ENCODE results near the gene HSFX4.
A peak's percentile ranks its signal among the peaks of the same experiment; 100 is the strongest.
"Not testable (repeated sequence)": the region's sequence is repeated elsewhere in the genome, so short reads cannot be mapped to it uniquely, and the experiment has no call there.

Gene HSFX4

GRCh38 chrX:149929400-149929799 lies at the start of gene HSFX4:
TSS of gene HSFX4 (plus strand) at chrX:149929573. CDS start at chrX:149929645, 72 bp downstream.
- not testable (repeated sequence) for DNase-seq

- no peak for DNase-seq
Observed at GRCh38 chrX:149881081-149881711, 48.2 kb upstream of the HSFX4 start, which contains the start of gene MAGEA8. TSS of gene MAGEA8 (plus strand) at chrX:149881183. CDS start at chrX:149884273, 3,090 bp downstream.

GRCh38 chrX:149890828-149891227 lies 38.5 kb upstream of the HSFX4 start:
- not testable (repeated sequence) for DNase-seq

- no peak for DNase-seq
Observed at GRCh38 chrX:149898554-149898953, 30.8 kb upstream of the HSFX4 start.

GRCh38 chrX:149903889-149904748 lies 25.3 kb upstream of the HSFX4 start:
- DNase-seq: no peak

- no peak for DNase-seq
Observed at GRCh38 chrX:149908308-149908707, 21.1 kb upstream of the HSFX4 start.

GRCh38 chrX:149908727-149909126 lies 20.6 kb upstream of the HSFX4 start:
- no peak for DNase-seq

GRCh38 chrX:149909324-149910177 lies 19.8 kb upstream of the HSFX4 start:
- DNase-seq: peak in 2 of 6 experiments; percentile 8 to 57

- peak in 1 of 6 experiments; percentile 44 for DNase-seq
Observed at GRCh38 chrX:149910178-149910695, 19.1 kb upstream of the HSFX4 start.

- no peak for DNase-seq
Observed at GRCh38 chrX:149916745-149917392, 12.5 kb upstream of the HSFX4 start.

GRCh38 chrX:149923836-149924235 lies 5.5 kb upstream of the HSFX4 start:
- not testable (repeated sequence) for DNase-seq

GRCh38 chrX:149924434-149924833 lies 4.9 kb upstream of the HSFX4 start:
- DNase-seq: not testable (repeated sequence)

- DNase-seq: not testable (repeated sequence)
Observed at GRCh38 chrX:149927245-149927963, 2.0 kb upstream of the HSFX4 start.

- not testable (repeated sequence) for DNase-seq
Observed at GRCh38 chrX:149927964-149928258, 1.5 kb upstream of the HSFX4 start.

GRCh38 chrX:149928635-149929034 lies 738 bp upstream of the HSFX4 start:
- DNase-seq: not testable (repeated sequence)

GRCh38 chrX:149931355-149931754 lies 2.0 kb downstream of the HSFX4 start:
- not testable (repeated sequence) for DNase-seq

- DNase-seq: not testable (repeated sequence)
Observed at GRCh38 chrX:149932150-149932549, 2.8 kb downstream of the HSFX4 start.

- not testable (repeated sequence) for DNase-seq
Observed at GRCh38 chrX:149932970-149933369, 3.6 kb downstream of the HSFX4 start.

- DNase-seq: not testable (repeated sequence)
Observed at GRCh38 chrX:149933547-149933946, 4.2 kb downstream of the HSFX4 start.

GRCh38 chrX:149937328-149937727 lies 8.0 kb downstream of the HSFX4 start:
- not testable (repeated sequence) for DNase-seq

- peak in 2 of 6 experiments; percentile 12 to 26 for DNase-seq
Observed at GRCh38 chrX:149937871-149938426, 8.6 kb downstream of the HSFX4 start.

Measured in stimulated activated naive CD4-positive, alpha-beta T cell (primary cell).